Right atrium auricular region (tissue), 2 donors: Measurements from ENCODE around the gene MN1. TPM values are rescaled to one million over a fixed set of nuclear protein-coding genes. Genes with fewer than 3 reads are reported as not detected.

ENCODE experiments used
- DNase-seq: peaks from one replicate; pipeline ENCODE4 v3.0.0-alpha.2; 2019; ENCODE audit warnings: low spot score
- H3K27ac ChIP-seq, 2 donors: fragments of 200-600 bp; sonication (generic); 1 replicate in 1 of 2; 2 replicates in 1 of 2; pipeline ENCODE4 v1.5.1; 2016 to 2019
- H3K27me3 ChIP-seq, 2 donors: fragments of 200-600 bp; sonication (generic); one replicate each; pipeline versions ENCODE4 v1.5.1 to v1.6.0; 2017 to 2019
- H3K36me3 ChIP-seq: fragments of 200-600 bp; sonication (generic); one replicate; pipeline ENCODE4 v1.5.1; 2016
- H3K4me1 ChIP-seq, 2 donors: fragments of 200-600 bp; sonication (generic); one replicate each; pipeline versions ENCODE4 v1.5.1 to v1.6.0; 2017 to 2019
- H3K4me3 ChIP-seq, 2 donors: fragments of 200-600 bp; sonication (generic); 1 replicate in 1 of 2; 2 replicates in 1 of 2; pipeline ENCODE4 v1.5.1; 2017 to 2019; ENCODE audit warnings: mild to moderate bottlenecking in 1 of 2, moderate library complexity in 1 of 2
- H3K9me3 ChIP-seq, 2 donors: fragments of 200-600 bp; sonication (generic); one replicate each; pipeline ENCODE4 v1.5.1; 2019
- CTCF ChIP-seq, 2 donors: fragments of 200-600 bp; sonication (generic); IDR thresholded peaks; one replicate each; pipeline ENCODE4 v1.5.1; 2019; ENCODE audit warnings: antibody characterized with exemption in 2 of 2
- total RNA-seq, 2 donors: library from RNA; depleted of rRNA; stranded (reverse); fragments of >200 nt; gene quantifications; one replicate each; pipeline ENCODE4 v1.1.0, GENCODE V29; 2016

MN1 gene
- total RNA-seq, 2 donors from 2014 or later, result 13.0 to 14.3 TPM

GRCh38 chr22:27834364-27835185, 33.0 kb upstream of the MN1 start:
- Histone ChIP-seq H3K27ac (no peak overlapping the region), H3K4me3 (no peak overlapping the region), H3K9me3 (no peaks in the 10 kb centered on the region), H3K4me1 (no peaks in the 10 kb centered on the region), H3K27me3 (no peaks in the 10 kb centered on the region), H3K36me3 (no peaks in the 10 kb centered on the region)
- no peak for TF ChIP-seq CTCF (IDR thresholded peaks at IDR 0.05)
- DNase-seq, result no peak

GRCh38 chr22:27833803-27834202, 32.2 kb upstream of the MN1 start:
- H3K27me3 ChIP-seq, result no peaks in the 10 kb centered on the region
- no peak overlapping the region for H3K27ac ChIP-seq
- no peaks in the 10 kb centered on the region for H3K4me1 ChIP-seq
- no peaks in the 10 kb centered on the region for H3K9me3 ChIP-seq
- no peak for TF ChIP-seq CTCF (IDR thresholded peaks at IDR 0.05)
- H3K36me3 ChIP-seq, result no peaks in the 10 kb centered on the region
- no peak for DNase-seq
- no peak overlapping the region for H3K4me3 ChIP-seq

- no peaks in the 10 kb centered on the region for H3K9me3 ChIP-seq
- TF ChIP-seq CTCF (IDR thresholded peaks at IDR 0.05), result no peak
Measured at GRCh38 chr22:27832606-27833005, 31.1 kb upstream of the MN1 start.

GRCh38 chr22:27829620-27830019, 28.1 kb upstream of the MN1 start:
- no peaks in the 10 kb centered on the region for H3K36me3 ChIP-seq
- DNase-seq, result no peak
- no peak for TF ChIP-seq CTCF (IDR thresholded peaks at IDR 0.05)

More at GRCh38 chr22:27832606-27833005, 31.1 kb upstream of the MN1 start:
- no peaks in the 10 kb centered on the region for H3K4me1 ChIP-seq
- H3K27ac ChIP-seq, result no peak overlapping the region
- no peak for DNase-seq
- no peaks in the 10 kb centered on the region for H3K36me3 ChIP-seq
- H3K27me3 ChIP-seq, result no peaks in the 10 kb centered on the region
- H3K4me3 ChIP-seq, result no peak overlapping the region

GRCh38 chr22:27827604-27828587, 26.3 kb upstream of the MN1 start:
- peak; percentile 80 for DNase-seq
- H3K36me3 ChIP-seq, result no peaks in the 10 kb centered on the region
- H3K4me1 ChIP-seq, result no peaks in the 10 kb centered on the region
- no peak overlapping the region for H3K4me3 ChIP-seq
- no peaks in the 10 kb centered on the region for H3K27me3 ChIP-seq
- peak overlapping the region; percentile 52 to 70 for H3K27ac ChIP-seq
- H3K9me3 ChIP-seq, result no peaks in the 10 kb centered on the region
- no peak for TF ChIP-seq CTCF (IDR thresholded peaks at IDR 0.05)

More at GRCh38 chr22:27829620-27830019, 28.1 kb upstream of the MN1 start:
- H3K4me1 ChIP-seq, result no peaks in the 10 kb centered on the region
- H3K27me3 ChIP-seq, result no peaks in the 10 kb centered on the region
- H3K27ac ChIP-seq, result no peak overlapping the region
- no peaks in the 10 kb centered on the region for H3K9me3 ChIP-seq
- H3K4me3 ChIP-seq, result no peak overlapping the region
